Thoracic aorta (tissue), 2 donors: ENCODE data around the gene ATPAF1. TPM values are rescaled to one million over a fixed set of nuclear protein-coding genes. Genes with fewer than 3 reads are reported as not detected.

Experiments
- ATAC-seq: fragments of 150-250 bp; one replicate; pipeline ENCODE4 v1.8.0; 2017; ENCODE audit warnings: low read depth; ENCODE audit not compliant: insufficient number of reproducible peaks, low FRiP score
- DNase-seq: peaks from one replicate; pipeline ENCODE4 v3.0.0-alpha.2; 2020; ENCODE audit warnings: low spot score
- H3K27ac ChIP-seq, 2 donors: fragments of 200-600 bp; sonication (generic); 1 replicate in 1 of 2; 2 replicates in 1 of 2; pipeline ENCODE4 v1.5.1; 2016; ENCODE audit warnings: mild to moderate bottlenecking in 2 of 2, moderate library complexity in 2 of 2
- H3K27me3 ChIP-seq: fragments of 200-600 bp; sonication (generic); replicated peaks from 2 replicates; pipeline ENCODE4 v1.6.0; 2016; ENCODE audit warnings: mild to moderate bottlenecking; ENCODE audit not compliant: insufficient read depth
- H3K36me3 ChIP-seq: fragments of 200-600 bp; sonication (generic); one replicate; pipeline ENCODE4 v1.5.1; 2016
- H3K4me1 ChIP-seq, 2 donors: fragments of 200-600 bp; sonication (generic); 1 replicate in 1 of 2; 2 replicates in 1 of 2; pipeline versions ENCODE4 v1.5.1 to v1.6.0; 2016; ENCODE audit warnings: low read depth in 2 of 2, mild to moderate bottlenecking in 1 of 2; ENCODE audit not compliant: control insufficient read depth in 1 of 2
- H3K4me3 ChIP-seq: fragments of 200-600 bp; sonication (generic); 2 replicates; pipeline ENCODE4 v1.5.1; 2016; ENCODE audit warnings: mild to moderate bottlenecking
- H3K9me3 ChIP-seq: fragments of 200-600 bp; sonication (generic); 2 replicates; pipeline ENCODE4 v1.5.1; 2016
- total RNA-seq, 2 donors: library from RNA; depleted of rRNA; stranded (reverse); fragments of >200 nt; gene quantifications; one replicate each; pipeline versions ENCODE4 v1.1.0 to v1.2.3, GENCODE V29; 2016
- TF ChIP-seq, protein P1 (sequence below): fragments of 200-600 bp; sonication (generic); IDR thresholded peaks from one replicate; pipeline ENCODE4 v1.5.1; 2019; ENCODE audit warnings: antibody characterized with exemption

ATPAF1 gene
- total RNA-seq, 2 donors from 2014 or later = 38.5 to 55.6 TPM

DNA sequence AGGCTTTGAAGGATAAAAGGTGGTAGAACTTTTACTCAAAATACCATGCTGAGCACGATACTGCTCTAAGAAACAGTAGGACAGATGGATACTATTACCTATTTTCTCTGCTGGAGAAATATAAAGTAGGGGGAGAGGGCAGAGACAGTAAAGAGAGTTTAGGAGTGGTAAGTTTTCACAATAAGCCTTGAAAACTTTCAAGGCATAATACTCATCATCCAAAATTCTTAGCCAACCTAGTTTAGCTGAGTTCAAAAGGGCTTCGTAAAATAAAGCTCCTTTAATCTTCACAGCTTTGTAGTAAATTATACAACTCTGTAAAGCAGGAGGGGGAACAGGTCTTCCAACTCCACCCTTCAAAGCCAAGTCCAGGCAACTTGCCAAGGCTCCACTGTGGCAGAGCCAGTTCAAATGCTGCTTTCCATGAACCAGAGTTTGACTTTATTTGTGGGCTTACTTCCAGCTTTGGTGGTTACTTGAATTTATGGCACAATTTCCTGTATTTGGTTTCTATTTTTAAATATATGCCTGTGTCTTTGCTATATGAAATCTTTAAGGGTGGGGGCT is 19.0 kb upstream of the ATPAF1 start:
- TF ChIP-seq, protein P1, sequence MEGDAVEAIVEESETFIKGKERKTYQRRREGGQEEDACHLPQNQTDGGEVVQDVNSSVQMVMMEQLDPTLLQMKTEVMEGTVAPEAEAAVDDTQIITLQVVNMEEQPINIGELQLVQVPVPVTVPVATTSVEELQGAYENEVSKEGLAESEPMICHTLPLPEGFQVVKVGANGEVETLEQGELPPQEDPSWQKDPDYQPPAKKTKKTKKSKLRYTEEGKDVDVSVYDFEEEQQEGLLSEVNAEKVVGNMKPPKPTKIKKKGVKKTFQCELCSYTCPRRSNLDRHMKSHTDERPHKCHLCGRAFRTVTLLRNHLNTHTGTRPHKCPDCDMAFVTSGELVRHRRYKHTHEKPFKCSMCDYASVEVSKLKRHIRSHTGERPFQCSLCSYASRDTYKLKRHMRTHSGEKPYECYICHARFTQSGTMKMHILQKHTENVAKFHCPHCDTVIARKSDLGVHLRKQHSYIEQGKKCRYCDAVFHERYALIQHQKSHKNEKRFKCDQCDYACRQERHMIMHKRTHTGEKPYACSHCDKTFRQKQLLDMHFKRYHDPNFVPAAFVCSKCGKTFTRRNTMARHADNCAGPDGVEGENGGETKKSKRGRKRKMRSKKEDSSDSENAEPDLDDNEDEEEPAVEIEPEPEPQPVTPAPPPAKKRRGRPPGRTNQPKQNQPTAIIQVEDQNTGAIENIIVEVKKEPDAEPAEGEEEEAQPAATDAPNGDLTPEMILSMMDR = no peak
- Histone ChIP-seq H3K4me3 (no peak overlapping the region), H3K4me1 (peaks cover 4 to 16% of the 10 kb centered on the region in 2 donors), H3K36me3 (peaks cover 62% of the 10 kb centered on the region), H3K9me3 (no peaks in the 10 kb centered on the region), H3K27me3 (no peaks in the 10 kb centered on the region), H3K27ac (peak overlapping the region; percentile 34 to 36)
- ATAC-seq (no peak), DNase-seq (peak; percentile 39)

DNA sequence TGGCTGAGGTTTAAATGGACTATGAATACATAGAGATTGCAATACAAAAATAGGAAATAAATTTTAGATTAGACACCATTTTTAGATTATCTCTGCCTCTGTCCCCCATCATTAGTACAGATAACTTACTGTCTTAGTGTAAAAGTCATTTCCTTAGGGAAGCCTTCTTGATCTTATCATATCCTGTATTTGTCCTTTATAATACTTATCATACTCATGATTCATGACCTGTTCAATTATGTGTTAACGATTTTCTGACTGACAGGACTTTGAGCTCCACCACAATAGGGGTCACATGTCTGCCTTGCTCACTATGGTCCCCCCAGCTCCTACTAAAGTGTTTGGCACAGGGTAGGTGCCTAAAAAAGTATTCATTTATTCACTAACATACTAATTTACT is 18.1 kb upstream of the ATPAF1 start:
- Histone ChIP-seq H3K9me3 (no peaks in the 10 kb centered on the region), H3K27me3 (no peaks in the 10 kb centered on the region), H3K4me1 (peaks cover 4 to 16% of the 10 kb centered on the region in 2 donors), H3K36me3 (peaks cover 63% of the 10 kb centered on the region), H3K27ac (no peak overlapping the region), H3K4me3 (no peak overlapping the region)
- DNase-seq = no peak
- ATAC-seq = no peak
- TF ChIP-seq, protein P1 = no peak

DNA sequence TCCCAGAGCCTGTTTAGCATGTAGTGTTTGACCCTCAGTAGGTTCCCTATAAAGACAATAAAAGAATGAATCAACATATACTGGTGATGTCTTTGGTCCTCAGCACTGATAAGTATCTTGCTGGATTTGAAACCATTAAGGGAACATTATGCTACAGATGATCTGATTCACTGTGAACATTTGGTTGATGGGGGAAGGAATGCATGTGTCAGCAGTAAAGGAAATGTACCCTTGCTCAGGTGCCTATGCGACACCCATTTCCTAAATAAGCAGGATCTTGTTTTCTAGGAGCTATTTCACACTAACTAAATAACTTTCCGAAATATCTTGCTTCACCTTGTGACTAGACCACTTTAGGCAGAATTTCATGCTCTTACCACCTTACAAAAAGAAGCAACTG is 16.5 kb upstream of the ATPAF1 start:
- Histone ChIP-seq H3K36me3 (peaks cover 64% of the 10 kb centered on the region), H3K9me3 (no peaks in the 10 kb centered on the region), H3K4me1 (peaks cover 4 to 16% of the 10 kb centered on the region in 2 donors), H3K27me3 (no peaks in the 10 kb centered on the region), H3K4me3 (no peak overlapping the region), H3K27ac (no peak overlapping the region)
- no peak for DNase-seq
- TF ChIP-seq, protein P1 = no peak
- ATAC-seq = no peak

DNA sequence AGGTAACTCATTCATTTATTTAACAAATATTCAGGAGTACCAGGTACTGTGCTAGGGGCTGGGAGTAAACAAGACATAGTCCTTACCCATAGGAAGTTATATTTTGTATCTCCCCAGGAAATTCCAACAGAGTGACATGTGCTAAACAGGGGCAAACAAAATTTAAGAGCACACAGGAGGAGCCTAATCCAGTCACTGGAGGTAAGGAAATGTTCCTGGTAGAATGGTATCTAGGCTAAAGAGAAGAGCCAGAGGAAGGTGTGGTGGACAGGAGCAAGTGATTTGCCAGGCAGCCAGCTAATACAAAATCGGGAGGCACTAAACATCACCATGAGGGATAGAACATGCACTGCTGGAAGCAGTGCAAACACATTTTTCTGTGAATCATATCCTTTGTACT is 13.9 kb upstream of the ATPAF1 start:
- TF ChIP-seq, protein P1 = no peak
- Histone ChIP-seq H3K4me3 (no peak overlapping the region), H3K27ac (no peak overlapping the region), H3K9me3 (no peaks in the 10 kb centered on the region), H3K36me3 (peaks cover 62% of the 10 kb centered on the region), H3K27me3 (no peaks in the 10 kb centered on the region), H3K4me1 (peaks cover 0 to 3% of the 10 kb centered on the region in 2 donors)
- DNase-seq (no peak), ATAC-seq (no peak)

DNA sequence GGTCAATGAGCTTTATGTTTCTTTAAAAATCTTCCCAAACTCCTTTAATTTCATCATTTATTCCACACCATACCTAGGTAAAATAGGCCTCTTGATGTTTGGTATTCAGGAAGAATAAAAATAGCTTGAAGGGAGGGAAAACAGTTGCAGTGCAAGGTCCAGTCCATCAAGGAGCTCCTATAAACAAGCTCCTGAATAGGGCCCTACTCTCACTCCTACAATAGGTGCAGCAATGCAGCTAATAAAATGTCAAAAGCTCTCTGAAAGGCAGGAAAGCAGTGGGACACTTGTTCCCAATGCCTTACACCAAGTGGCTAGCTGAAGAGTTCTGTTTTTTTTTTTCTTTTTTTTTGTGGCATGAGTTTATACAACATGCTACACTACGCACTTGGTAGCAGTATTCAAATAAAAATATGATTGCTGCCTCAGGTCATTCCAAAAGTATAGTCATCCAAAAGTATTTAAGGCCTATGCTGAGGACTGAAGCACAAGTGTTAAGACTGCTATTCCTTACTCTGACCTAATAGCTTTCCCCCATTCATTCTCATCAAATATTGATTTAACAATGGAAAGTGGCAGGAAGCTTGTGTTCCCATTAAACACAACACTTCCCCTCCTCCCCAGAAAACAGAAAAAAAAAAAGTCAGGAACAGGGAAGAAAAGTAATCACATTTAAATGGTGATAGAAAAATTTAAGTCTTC is 13.3 kb upstream of the ATPAF1 start:
- ATAC-seq (no peak), DNase-seq (no peak)
- Histone ChIP-seq H3K27ac (no peak overlapping the region), H3K4me3 (no peak overlapping the region), H3K9me3 (no peaks in the 10 kb centered on the region), H3K27me3 (no peaks in the 10 kb centered on the region), H3K36me3 (peaks cover 60% of the 10 kb centered on the region), H3K4me1 (no peaks in the 10 kb centered on the region)
- TF ChIP-seq, protein P1 = no peak
